OCI-LY7 (cell line): ENCODE data around the gene MIEF1. TPM values are rescaled to one million over a fixed set of nuclear protein-coding genes. Genes with fewer than 3 reads are reported as not detected.

Source experiments
- BruUV-seq: library from RNA; stranded (reverse); fragments of 400-500 nt; replicated peaks from 2 replicates; lab custom pipeline; 2021; lab: Mats Ljungman, UMichigan
- CTCF ChIA-PET: fragments of 300-600 bp; sonication (Branson Sonifier 250); formaldehyde crosslinking; loops from one replicate; lab custom pipeline; 2022; ENCODE audit warnings: antibody characterized with exemption; ENCODE audit not compliant: unreplicated experiment; lab: Charles Lee
- POLR2A ChIA-PET: fragments of 300-600 bp; sonication (Branson Sonifier 250); formaldehyde crosslinking; loops from one replicate; lab custom pipeline; 2022; ENCODE audit warnings: antibody characterized with exemption; lab: Charles Lee
- DNase-seq: peaks from one replicate; pipeline ENCODE4 v3.0.0-alpha.2; 2015; ENCODE audit warnings: low spot score
- H2AFZ ChIP-seq: fragments of 200-600 bp; sonication (generic), shearing (Covaris generic); 2 replicates; pipeline ENCODE4 v1.6.1; 2014; ENCODE audit warnings: mild to moderate bottlenecking, antibody characterized with exemption, low read length, moderate library complexity
- H3K27ac ChIP-seq: fragments of 200-600 bp; sonication (generic); 2 replicates; pipeline ENCODE4 v1.5.1; 2014; ENCODE audit warnings: mixed run types, low read depth, mild to moderate bottlenecking, moderate library complexity, low read length, inconsistent platforms; ENCODE audit not compliant: poor library complexity, severe bottlenecking
- H3K36me3 ChIP-seq: fragments of 200-600 bp; sonication (generic); 2 replicates; pipeline ENCODE4 v1.6.1; 2014; ENCODE audit warnings: mild to moderate bottlenecking, antibody characterized with exemption, low read length, moderate library complexity, mixed read lengths; ENCODE audit not compliant: insufficient read depth
- H3K4me1 ChIP-seq: fragments of 200-600 bp; sonication (generic); 2 replicates; pipeline ENCODE4 v1.5.1; 2014; ENCODE audit warnings: mild to moderate bottlenecking, low read length; ENCODE audit not compliant: insufficient read depth, poor library complexity, severe bottlenecking
- H3K4me2 ChIP-seq: fragments of 200-600 bp; sonication (generic); 2 replicates; pipeline ENCODE4 v1.6.1; 2014; ENCODE audit warnings: mild to moderate bottlenecking, low read length
- H3K4me3 ChIP-seq: fragments of 200-600 bp; sonication (generic); 2 replicates; pipeline ENCODE4 v1.5.1; 2014; ENCODE audit warnings: mild to moderate bottlenecking, low read depth, low read length; ENCODE audit not compliant: poor library complexity, severe bottlenecking
- H3K79me2 ChIP-seq: fragments of 200-600 bp; sonication (generic); 2 replicates; pipeline ENCODE4 v1.6.1; 2016; ENCODE audit warnings: low read depth, mild to moderate bottlenecking, low read length, moderate library complexity, mixed read lengths; ENCODE audit not compliant: insufficient read depth
- H3K9me2 ChIP-seq: fragments of 200-600 bp; sonication (generic); 2 replicates; pipeline ENCODE4 v1.6.1; 2016; ENCODE audit warnings: mild to moderate bottlenecking, low read length, mixed read lengths; ENCODE audit not compliant: insufficient read depth
- H3K9me3 ChIP-seq: fragments of 200-600 bp; sonication (generic); 2 replicates; pipeline ENCODE4 v1.6.1; 2014; ENCODE audit warnings: mild to moderate bottlenecking, mixed run types, low read length, mixed read lengths
- H4K20me1 ChIP-seq: fragments of 200-600 bp; sonication (generic); 2 replicates; pipeline ENCODE4 v1.6.1; 2014; ENCODE audit warnings: mild to moderate bottlenecking, antibody characterized with exemption, low read length, moderate library complexity, mixed read lengths; ENCODE audit not compliant: insufficient read depth
- CTCF ChIP-seq: fragments of 200-600 bp; sonication (generic); conservative IDR thresholded peaks from 2 replicates; pipeline ENCODE4 v1.5.1; 2014; ENCODE audit warnings: mild to moderate bottlenecking, antibody characterized with exemption, low read length, moderate library complexity, mixed read lengths
- EZH2phosphoT487 ChIP-seq: fragments of 200-600 bp; sonication (generic); IDR thresholded peaks from 2 replicates; pipeline ENCODE4 v1.6.1; 2018; ENCODE audit warnings: low read depth, borderline replicate concordance, mild to moderate bottlenecking, mixed run types, antibody characterized with exemption, low read length, moderate library complexity, mixed read lengths
- intact Hi-C: fragments of 100-400 bp; cut with micrococcal nuclease; formaldehyde crosslinking; loops from one replicate; pipeline ENCODE4 v1.10.0; 2022; ENCODE audit not compliant: unreplicated experiment
- total RNA-seq, 2 experiments: library from RNA; depleted of rRNA in 1 of 2; stranded (reverse); fragments of >200 nt in 1 of 2; shearing (Covaris generic) in 1 of 2; gene quantifications; 2 replicates each; pipeline ENCODE4 v1.2.3, GENCODE V29; 2014 to 2022

The MIEF1 gene
- total RNA-seq, 2 experiments from 2014 or later = 32.5 to 55.0 TPM

- Histone ChIP-seq H3K36me3 (peaks cover 57% of the 10 kb centered on the region), H3K79me2 (peaks cover 27% of the 10 kb centered on the region), H2AFZ (no peak overlapping the region), H3K9me3 (no peaks in the 10 kb centered on the region), H3K9me2 (no peaks in the 10 kb centered on the region), H3K4me2 (peak overlapping the region; percentile 81), H4K20me1 (peaks cover 3% of the 10 kb centered on the region; the same call in 1 of the 2 replicates), H3K4me3 (peak overlapping the region; percentile 97), H3K4me1 (peaks cover 81% of the 10 kb centered on the region), H3K27ac (peak overlapping the region; percentile 95)
- intact Hi-C loops = loop anchor here (1.0 to 5.0 kb wide), 7 partner anchors 36 to 377 kb away; partner anchors contain the start of genes CBX7, RPL3 and TAB1
- POLR2A ChIA-PET = interaction anchor here (1.1 to 2.4 kb wide), 6 partner anchors 9 to 514 kb away, joined by 3 to 15 read pairs (median 5); partner anchors contain the start of gene ATF4
- CTCF ChIA-PET = interaction anchor here (1.0 to 3.2 kb wide), 5 partner anchors 13 to 186 kb away, joined by 3 to 17 read pairs (median 4); no protein-coding TSS in a partner anchor
- TF ChIP-seq EZH2phosphoT487 (no peak), CTCF (peak; percentile 57)
- no TSS peak for BruUV-seq
- DNase-seq = peak; percentile 29
Measured at GRCh38 chr22:39529487-39529851, 27.4 kb downstream of the MIEF1 start.

- Histone ChIP-seq H3K9me3 (no peaks in the 10 kb centered on the region), H3K9me2 (no peaks in the 10 kb centered on the region), H3K4me2 (peak overlapping the region; percentile 81), H3K4me1 (peaks cover 77% of the 10 kb centered on the region), H4K20me1 (peaks cover 3% of the 10 kb centered on the region; the same call in 1 of the 2 replicates), H3K27ac (peak overlapping the region; percentile 95), H3K79me2 (peaks cover 27% of the 10 kb centered on the region), H3K36me3 (peaks cover 51% of the 10 kb centered on the region), H3K4me3 (peak overlapping the region; percentile 97), H2AFZ (no peak overlapping the region)
- CTCF ChIA-PET = interaction anchor here (0.6 kb wide), 2 partner anchors 34 to 223 kb away, joined by 3 read pairs; no protein-coding TSS in a partner anchor
- no peak for DNase-seq
- POLR2A ChIA-PET = interaction anchor here (1.4 to 2.4 kb wide), 3 partner anchors 10 to 514 kb away, joined by 5 to 15 read pairs (median 5); partner anchors contain the start of gene ATF4
- no TSS peak for BruUV-seq
- intact Hi-C loops = loop anchor here (10.0 kb wide), 2 partner anchors 415 to 645 kb away; partner anchors contain the start of gene TNRC6B
- TF ChIP-seq CTCF (no peak), EZH2phosphoT487 (no peak)
Measured at GRCh38 chr22:39530116-39530515, 28.0 kb downstream of the MIEF1 start.
